Cardiac fibroblast (primary cell): ENCODE results near the gene GNAZ.

Source experiments
- DNase-seq, 2 donors: peaks; one replicate each; pipeline versions ENCODE4 v3.0.0 to v3.0.0-alpha.2; 2010; ENCODE audit warnings: low read depth in 2 of 2
- H3K4me3 ChIP-seq, 2 donors: replicated peaks in 1 of 2; 1 replicate in 1 of 2; 2 replicates in 1 of 2; pipeline ENCODE4 v1.5.1; 2011; ENCODE audit warnings: low read depth in 2 of 2, low read length in 2 of 2, mild to moderate bottlenecking in 2 of 2, moderate library complexity in 1 of 2
- TF ChIP-seq, protein P1 (sequence below): IDR thresholded peaks from one replicate; pipeline ENCODE4 v1.5.1; 2011; ENCODE audit warnings: low read depth, mild to moderate bottlenecking, low read length, inconsistent platforms

The GNAZ gene

GRCh38 chr22:23061471-23062280 is 8.6 kb upstream of the GNAZ start:
- TF ChIP-seq, protein P1, sequence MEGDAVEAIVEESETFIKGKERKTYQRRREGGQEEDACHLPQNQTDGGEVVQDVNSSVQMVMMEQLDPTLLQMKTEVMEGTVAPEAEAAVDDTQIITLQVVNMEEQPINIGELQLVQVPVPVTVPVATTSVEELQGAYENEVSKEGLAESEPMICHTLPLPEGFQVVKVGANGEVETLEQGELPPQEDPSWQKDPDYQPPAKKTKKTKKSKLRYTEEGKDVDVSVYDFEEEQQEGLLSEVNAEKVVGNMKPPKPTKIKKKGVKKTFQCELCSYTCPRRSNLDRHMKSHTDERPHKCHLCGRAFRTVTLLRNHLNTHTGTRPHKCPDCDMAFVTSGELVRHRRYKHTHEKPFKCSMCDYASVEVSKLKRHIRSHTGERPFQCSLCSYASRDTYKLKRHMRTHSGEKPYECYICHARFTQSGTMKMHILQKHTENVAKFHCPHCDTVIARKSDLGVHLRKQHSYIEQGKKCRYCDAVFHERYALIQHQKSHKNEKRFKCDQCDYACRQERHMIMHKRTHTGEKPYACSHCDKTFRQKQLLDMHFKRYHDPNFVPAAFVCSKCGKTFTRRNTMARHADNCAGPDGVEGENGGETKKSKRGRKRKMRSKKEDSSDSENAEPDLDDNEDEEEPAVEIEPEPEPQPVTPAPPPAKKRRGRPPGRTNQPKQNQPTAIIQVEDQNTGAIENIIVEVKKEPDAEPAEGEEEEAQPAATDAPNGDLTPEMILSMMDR, result no peak
- DNase-seq, result no peak
- no peak overlapping the region for H3K4me3 ChIP-seq

DNA sequence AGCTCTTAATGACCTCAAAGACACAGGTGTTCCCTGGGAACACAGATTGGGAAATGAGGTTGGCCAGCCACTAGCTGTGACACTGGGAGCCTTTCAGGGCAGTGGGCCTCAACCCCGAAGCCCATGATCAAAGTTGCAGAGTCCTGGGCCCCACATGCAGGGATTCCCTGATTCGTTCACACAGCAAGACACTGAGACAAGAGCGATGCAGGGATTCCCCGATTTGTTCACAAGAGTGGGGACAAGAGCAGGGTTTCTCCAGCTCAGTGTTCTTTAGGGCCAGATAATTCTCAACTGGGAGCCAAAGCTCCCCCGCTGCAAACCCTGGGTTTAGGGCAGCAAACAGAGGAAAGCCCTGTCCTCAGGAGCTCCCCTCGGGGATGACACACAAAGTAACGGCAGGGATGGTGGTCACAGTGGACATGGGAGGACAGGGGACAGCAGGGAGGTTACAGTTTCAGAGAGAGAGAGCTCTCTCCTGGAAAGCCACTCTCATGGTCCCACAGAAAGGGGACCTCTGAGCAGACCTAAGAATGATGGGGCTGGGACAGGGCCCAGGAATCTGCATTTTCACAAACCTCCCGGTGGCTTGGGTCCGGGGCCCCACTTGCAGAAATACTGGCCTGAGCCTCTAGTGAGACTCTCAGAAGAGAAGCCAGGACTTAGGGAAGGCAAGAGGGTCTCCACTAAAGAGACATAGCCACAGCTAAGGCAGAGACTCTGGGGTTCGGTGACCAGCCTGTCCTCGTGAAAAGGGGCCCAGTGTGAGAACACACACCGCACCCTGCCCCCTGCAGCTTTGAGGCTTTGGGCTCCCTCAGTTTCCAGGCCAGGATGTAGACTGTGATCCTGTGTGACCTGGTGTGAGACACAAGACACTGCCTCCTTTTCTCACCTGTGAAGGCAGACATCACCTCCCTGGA is 7.4 kb upstream of the GNAZ start:
- TF ChIP-seq, protein P1, result no peak
- H3K4me3 ChIP-seq, result no peak overlapping the region
- no peak for DNase-seq

GRCh38 chr22:23063539-23064380 is 6.6 kb upstream of the GNAZ start:
- no peak for DNase-seq
- no peak overlapping the region for H3K4me3 ChIP-seq
- TF ChIP-seq, protein P1, result no peak

DNA sequence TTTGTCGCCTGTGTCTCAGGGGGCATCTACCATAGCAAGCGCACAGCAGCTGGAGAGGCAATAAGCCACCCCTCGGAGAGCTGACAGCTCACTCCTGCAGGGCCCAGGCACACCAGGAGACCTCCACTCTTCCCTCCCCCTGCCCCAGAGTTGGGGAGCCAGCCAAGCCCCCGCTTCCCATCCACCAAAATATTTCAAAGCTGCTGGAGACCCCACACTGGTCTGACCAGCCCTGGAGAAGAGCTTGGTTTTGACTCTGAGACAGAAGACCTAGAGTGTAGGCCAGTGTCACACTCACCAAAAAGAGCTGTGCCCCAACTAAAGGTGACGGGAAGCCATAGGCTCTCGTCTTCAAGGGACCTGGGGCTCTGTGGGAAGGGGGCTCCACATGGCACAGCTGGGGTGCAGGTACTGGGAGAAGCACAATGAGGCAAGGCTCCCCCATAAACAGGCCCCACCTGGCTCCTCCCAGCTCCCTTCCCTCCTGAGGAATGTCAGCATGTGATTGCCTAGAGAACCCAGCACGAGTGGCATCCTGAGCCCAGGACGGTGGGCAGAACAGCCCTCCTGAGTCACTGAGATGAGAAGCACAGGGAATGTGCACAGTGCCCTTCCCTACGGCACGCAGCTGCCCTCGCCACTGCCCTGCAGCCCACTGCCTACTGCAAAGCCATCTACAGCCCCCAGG is 5.8 kb upstream of the GNAZ start:
- TF ChIP-seq, protein P1, result no peak
- H3K4me3 ChIP-seq, result no peak overlapping the region
- DNase-seq, result no peak

DNA sequence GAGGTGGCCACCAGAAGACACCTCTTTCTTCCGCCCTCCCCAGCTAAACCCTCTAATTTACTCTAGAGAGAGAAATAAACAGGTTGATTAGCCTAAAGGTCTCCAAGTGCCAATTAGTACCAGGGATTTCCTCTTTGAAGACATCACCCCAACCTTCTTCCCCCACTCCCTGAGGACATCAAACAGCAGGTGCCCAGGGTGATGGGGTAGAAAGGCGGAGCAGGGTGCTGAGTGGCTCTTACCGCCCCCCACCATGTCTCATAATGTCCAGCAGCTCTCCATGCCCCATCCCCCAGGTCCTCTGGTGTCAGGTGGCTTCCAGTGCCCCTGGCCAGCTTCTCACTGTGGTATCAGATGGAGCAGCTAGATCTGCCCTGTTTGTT is 5.3 kb upstream of the GNAZ start:
- TF ChIP-seq, protein P1, result no peak
- H3K4me3 ChIP-seq, result no peak overlapping the region
- DNase-seq, result no peak
